Loucy (cell line): ENCODE measurements around the gene WEE2.

Experiments
- EZH2phosphoT487 ChIP-seq: fragments of 200-600 bp; IDR thresholded peaks from 2 replicates; pipeline ENCODE4 v1.6.1; 2018; ENCODE audit warnings: antibody characterized with exemption, mild to moderate bottlenecking, moderate library complexity, borderline replicate concordance
- TF ChIP-seq, protein P1 (sequence below): fragments of 200-600 bp; sonication (generic); conservative IDR thresholded peaks from 2 replicates; pipeline ENCODE4 v1.5.1; 2014; ENCODE audit warnings: mild to moderate bottlenecking, antibody characterized with exemption, low read length

GRCh38 chr7:141763797-141764196 lies 55.6 kb downstream of the WEE2 start, which contains the start of gene TAS2R3:
- TF ChIP-seq, protein P1, sequence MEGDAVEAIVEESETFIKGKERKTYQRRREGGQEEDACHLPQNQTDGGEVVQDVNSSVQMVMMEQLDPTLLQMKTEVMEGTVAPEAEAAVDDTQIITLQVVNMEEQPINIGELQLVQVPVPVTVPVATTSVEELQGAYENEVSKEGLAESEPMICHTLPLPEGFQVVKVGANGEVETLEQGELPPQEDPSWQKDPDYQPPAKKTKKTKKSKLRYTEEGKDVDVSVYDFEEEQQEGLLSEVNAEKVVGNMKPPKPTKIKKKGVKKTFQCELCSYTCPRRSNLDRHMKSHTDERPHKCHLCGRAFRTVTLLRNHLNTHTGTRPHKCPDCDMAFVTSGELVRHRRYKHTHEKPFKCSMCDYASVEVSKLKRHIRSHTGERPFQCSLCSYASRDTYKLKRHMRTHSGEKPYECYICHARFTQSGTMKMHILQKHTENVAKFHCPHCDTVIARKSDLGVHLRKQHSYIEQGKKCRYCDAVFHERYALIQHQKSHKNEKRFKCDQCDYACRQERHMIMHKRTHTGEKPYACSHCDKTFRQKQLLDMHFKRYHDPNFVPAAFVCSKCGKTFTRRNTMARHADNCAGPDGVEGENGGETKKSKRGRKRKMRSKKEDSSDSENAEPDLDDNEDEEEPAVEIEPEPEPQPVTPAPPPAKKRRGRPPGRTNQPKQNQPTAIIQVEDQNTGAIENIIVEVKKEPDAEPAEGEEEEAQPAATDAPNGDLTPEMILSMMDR: no peak
- TF ChIP-seq EZH2phosphoT487: no peak
